ENCODE results near the gene INPP4B.

GRCh38 chr4:142565771-142566170, 280.3 kb downstream of the INPP4B start:
- TF ChIP-seq CTCF (IDR thresholded peaks at IDR 0.05; ENCODE audit: low read length) (no peak), EZH2 (IDR thresholded peaks at IDR 0.05; ENCODE audit: borderline replicate concordance, low read length) (no peak)
